ENCODE data around the gene HOMER2.

DNA sequence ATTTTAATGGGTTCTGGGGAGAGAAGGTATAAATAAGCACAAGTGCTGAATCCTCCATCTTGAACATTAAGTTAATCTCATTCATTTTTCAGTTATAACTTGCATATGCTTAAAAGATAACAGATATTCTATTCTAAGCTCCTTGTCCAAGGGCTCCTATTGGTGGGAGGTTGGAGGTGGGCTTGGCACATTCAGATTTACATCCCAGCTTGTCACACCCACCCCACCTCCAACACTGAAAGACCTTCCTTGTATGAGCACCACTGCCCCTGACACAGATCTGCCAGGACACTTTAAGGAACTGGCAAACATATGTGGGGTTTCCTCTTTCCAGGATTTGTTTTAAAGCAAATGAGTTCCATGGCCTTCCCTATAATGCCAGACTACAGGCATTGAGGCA, 30.6 kb downstream of the HOMER2 start:
- TF ChIP-seq EZH2 (IDR thresholded peaks at IDR 0.05; ENCODE audit: borderline replicate concordance) (no peak), EZH2phosphoT487 (IDR thresholded peaks at IDR 0.05; ENCODE audit: low read depth, severe bottlenecking, unreplicated experiment) (no peak)
- TF ChIP-seq, protein P1, sequence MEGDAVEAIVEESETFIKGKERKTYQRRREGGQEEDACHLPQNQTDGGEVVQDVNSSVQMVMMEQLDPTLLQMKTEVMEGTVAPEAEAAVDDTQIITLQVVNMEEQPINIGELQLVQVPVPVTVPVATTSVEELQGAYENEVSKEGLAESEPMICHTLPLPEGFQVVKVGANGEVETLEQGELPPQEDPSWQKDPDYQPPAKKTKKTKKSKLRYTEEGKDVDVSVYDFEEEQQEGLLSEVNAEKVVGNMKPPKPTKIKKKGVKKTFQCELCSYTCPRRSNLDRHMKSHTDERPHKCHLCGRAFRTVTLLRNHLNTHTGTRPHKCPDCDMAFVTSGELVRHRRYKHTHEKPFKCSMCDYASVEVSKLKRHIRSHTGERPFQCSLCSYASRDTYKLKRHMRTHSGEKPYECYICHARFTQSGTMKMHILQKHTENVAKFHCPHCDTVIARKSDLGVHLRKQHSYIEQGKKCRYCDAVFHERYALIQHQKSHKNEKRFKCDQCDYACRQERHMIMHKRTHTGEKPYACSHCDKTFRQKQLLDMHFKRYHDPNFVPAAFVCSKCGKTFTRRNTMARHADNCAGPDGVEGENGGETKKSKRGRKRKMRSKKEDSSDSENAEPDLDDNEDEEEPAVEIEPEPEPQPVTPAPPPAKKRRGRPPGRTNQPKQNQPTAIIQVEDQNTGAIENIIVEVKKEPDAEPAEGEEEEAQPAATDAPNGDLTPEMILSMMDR (IDR thresholded peaks at IDR 0.05; ENCODE audit: poor library complexity): no peak

All from hepatocyte (in vitro differentiated cells).